Karpas-422 (cell line): Measurements from ENCODE around the gene KATNAL1. TPM values are rescaled to one million over a fixed set of nuclear protein-coding genes. Genes with fewer than 3 reads are reported as not detected.

ENCODE experiments used
- DNase-seq: peaks from one replicate; pipeline ENCODE4 v3.0.0-alpha.2; 2015
- H2AFZ ChIP-seq: fragments of 200-600 bp; sonication (generic); 2 replicates; pipeline ENCODE4 v1.6.1; 2014; ENCODE audit warnings: antibody characterized with exemption, low read length, mixed read lengths
- H3K27ac ChIP-seq: fragments of 200-600 bp; sonication (generic); 2 replicates; pipeline ENCODE4 v1.5.1; 2014; ENCODE audit warnings: mild to moderate bottlenecking, low read length, moderate library complexity
- H3K27me3 ChIP-seq: fragments of 200-600 bp; sonication (generic); 2 replicates; pipeline ENCODE4 v1.6.1; 2014; ENCODE audit warnings: low read length, mixed read lengths
- H3K36me3 ChIP-seq: fragments of 200-600 bp; sonication (generic); 2 replicates; pipeline ENCODE4 v1.6.1; 2014; ENCODE audit warnings: low read length, mixed read lengths; ENCODE audit not compliant: insufficient read depth
- H3K4me1 ChIP-seq: fragments of 200-600 bp; sonication (generic); 2 replicates; pipeline ENCODE4 v1.6.1; 2014; ENCODE audit warnings: mild to moderate bottlenecking, low read length, mixed read lengths
- H3K4me2 ChIP-seq: fragments of 200-600 bp; sonication (generic); 2 replicates; pipeline ENCODE4 v1.6.1; 2014; ENCODE audit warnings: low read length, low read depth, mild to moderate bottlenecking; ENCODE audit not compliant: poor library complexity, severe bottlenecking
- H3K4me3 ChIP-seq: fragments of 200-600 bp; sonication (generic); 2 replicates; pipeline ENCODE4 v1.5.1; 2014; ENCODE audit warnings: mild to moderate bottlenecking, antibody characterized with exemption, low read length, mixed read lengths
- H3K79me2 ChIP-seq: fragments of 200-600 bp; sonication (generic); 2 replicates; pipeline ENCODE4 v1.6.1; 2014; ENCODE audit warnings: mild to moderate bottlenecking, low read length, mixed read lengths
- H3K9ac ChIP-seq: fragments of 200-600 bp; sonication (generic); 2 replicates; pipeline ENCODE4 v1.6.0; 2014; ENCODE audit warnings: low read length
- H3K9me2 ChIP-seq: fragments of 200-600 bp; sonication (generic), shearing (Covaris generic); replicated peaks from 2 replicates; pipeline ENCODE4 v1.6.0; 2014; ENCODE audit warnings: mild to moderate bottlenecking, low read length, moderate library complexity; ENCODE audit not compliant: insufficient read depth
- H3K9me3 ChIP-seq: fragments of 300-700, 200-600 bp; sonication (generic); 2 replicates; pipeline ENCODE4 v1.6.1; 2014; ENCODE audit warnings: low read length, mixed read lengths
- H4K20me1 ChIP-seq: fragments of 200-600 bp; sonication (generic); 2 replicates; pipeline ENCODE4 v1.6.1; 2014; ENCODE audit warnings: mild to moderate bottlenecking, antibody characterized with exemption, low read length, low read depth; ENCODE audit not compliant: insufficient read depth
- total RNA-seq: library from RNA; depleted of rRNA; stranded (reverse); fragments of >200 nt; shearing (Covaris generic); gene quantifications from 2 replicates; pipeline ENCODE4 v1.2.3, GENCODE V29; 2014; ENCODE audit warnings: low replicate concordance

The KATNAL1 gene
- total RNA-seq, 1 experiment from 2014 or later: 35.6 TPM

DNA sequence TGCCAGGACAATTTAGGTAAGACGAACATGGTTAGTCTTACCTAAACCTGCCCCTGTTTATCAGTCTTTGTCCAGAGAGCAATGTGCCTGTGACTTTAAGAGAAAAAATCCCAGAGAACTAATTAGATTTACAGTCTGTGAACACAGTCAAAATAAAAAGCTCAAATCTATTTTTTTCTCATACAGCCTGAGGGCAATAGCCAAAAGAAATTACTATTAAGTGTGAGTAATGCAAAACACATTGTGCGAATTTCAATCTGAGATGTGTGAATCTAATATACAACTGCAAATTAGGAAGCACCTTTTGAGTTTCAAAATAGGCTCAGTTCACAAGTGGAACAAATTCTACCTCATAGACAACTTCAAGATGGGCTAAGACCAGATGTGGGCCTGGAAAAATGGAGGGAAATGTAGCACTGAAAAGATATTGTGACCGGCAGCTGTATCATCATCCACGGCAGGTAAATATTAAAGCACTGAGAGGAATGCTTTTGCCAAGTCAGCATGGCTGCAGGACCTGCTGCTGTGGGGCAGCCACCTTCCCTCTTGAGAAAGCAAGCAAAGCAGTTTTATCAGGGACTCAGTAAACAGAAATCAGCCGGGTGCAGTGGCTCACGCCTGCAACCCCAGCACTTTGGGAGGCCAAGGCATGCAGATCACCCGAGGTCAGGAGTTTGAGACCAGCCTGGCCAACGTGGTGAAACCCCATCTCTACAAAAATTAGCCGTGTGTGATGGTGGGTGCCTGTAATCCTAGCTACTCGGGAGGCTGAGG is 114.8 kb downstream of the KATNAL1 start:
- DNase-seq: no peak
- Histone ChIP-seq H3K4me3 (no peak overlapping the region), H3K36me3 (no peaks in the 10 kb centered on the region), H4K20me1 (no peaks in the 10 kb centered on the region), H3K9ac (peak overlapping the region; percentile 29; the same call in 1 of the 2 replicates), H2AFZ (no peak overlapping the region), H3K27me3 (no peaks in the 10 kb centered on the region), H3K4me1 (peaks cover 46% of the 10 kb centered on the region), H3K9me2 (no peaks in the 10 kb centered on the region), H3K9me3 (no peaks in the 10 kb centered on the region), H3K27ac (peak overlapping the region; percentile 23; the same call in 1 of the 2 replicates), H3K4me2 (peak overlapping the region; percentile 52), H3K79me2 (no peaks in the 10 kb centered on the region)

DNA sequence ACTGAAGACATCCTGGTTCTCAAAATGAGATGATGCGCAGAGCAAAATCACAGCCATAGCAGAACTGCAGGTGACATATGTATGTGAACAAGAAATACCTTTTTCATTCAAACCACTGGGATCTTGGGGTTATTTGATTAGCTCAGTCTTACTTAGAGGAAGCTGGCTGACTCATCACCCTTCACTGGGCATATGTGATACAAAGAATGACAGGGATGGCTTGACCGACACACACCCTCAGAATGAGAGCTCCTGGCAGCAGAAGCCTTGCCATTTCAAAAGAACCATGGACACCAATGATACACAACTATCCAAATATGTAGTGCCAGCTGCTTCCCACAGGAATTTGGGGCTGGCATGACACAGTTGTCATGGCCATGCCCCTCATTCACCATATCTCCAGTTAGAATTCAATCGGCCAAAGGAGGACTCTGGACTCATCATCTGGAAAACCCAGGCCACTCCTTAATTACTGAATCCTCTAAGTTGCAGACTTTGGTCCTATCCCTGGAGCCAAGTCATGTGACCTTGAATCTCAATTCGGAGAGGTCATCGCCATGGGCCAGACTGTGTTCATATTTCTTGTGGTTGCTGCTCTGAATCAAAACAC is 115.8 kb downstream of the KATNAL1 start:
- Histone ChIP-seq H3K27me3 (no peaks in the 10 kb centered on the region), H2AFZ (no peak overlapping the region), H3K9ac (no peak overlapping the region)

DNA sequence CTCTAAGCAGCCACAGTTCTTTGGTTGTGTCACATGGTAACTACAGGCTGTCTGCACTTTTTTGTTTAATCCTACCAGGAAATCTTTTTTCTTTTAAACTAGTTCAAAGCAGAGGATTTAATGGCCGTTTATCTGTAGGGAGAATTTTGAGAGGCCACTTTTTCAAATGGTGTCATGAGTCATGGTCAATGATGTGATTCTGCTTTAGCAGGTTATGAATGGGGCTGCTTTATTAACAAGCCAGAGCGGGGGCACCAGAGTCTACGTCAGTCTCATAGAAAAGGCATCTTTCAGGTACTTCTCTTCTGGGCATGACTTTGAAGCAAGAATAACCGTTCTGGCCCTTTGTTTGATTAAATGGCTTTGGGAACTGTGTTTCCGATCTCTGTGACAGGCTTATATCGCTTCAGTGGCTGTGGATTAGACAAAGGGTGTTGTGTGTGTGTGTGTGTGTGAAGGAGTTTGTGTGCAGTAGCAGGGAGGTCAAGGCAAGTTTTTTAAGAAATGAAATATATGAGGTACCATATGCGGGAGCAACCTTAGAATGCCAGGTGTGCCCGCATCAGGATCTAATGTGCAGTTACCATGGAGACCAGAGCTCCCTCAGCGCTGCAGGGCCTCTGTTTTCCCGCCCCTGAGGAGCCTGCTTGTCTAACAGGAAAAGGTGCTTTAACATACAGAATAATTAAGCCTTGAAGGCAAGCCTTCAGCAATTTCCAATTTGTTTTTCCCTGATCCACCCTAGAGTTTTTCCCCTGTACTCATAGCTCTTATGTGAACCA is 120.5 kb downstream of the KATNAL1 start:
- no peaks in the 10 kb centered on the region for H3K4me1 ChIP-seq
- H3K4me2 ChIP-seq: no peak overlapping the region
- H3K9me2 ChIP-seq: no peaks in the 10 kb centered on the region
- no peak overlapping the region for H2AFZ ChIP-seq
- no peak overlapping the region for H3K4me3 ChIP-seq
- no peaks in the 10 kb centered on the region for H3K9me3 ChIP-seq
- H3K36me3 ChIP-seq: no peaks in the 10 kb centered on the region
- no peaks in the 10 kb centered on the region for H3K27me3 ChIP-seq
- no peak for DNase-seq
- H3K79me2 ChIP-seq: no peaks in the 10 kb centered on the region
- no peak overlapping the region for H3K27ac ChIP-seq
- no peak overlapping the region for H3K9ac ChIP-seq
- no peaks in the 10 kb centered on the region for H4K20me1 ChIP-seq

More for the DNA sequence above, 115.8 kb downstream of the KATNAL1 start:
- H3K4me1 ChIP-seq: peaks cover 44% of the 10 kb centered on the region
- H3K4me3 ChIP-seq: no peak overlapping the region
- H3K4me2 ChIP-seq: no peak overlapping the region
- no peaks in the 10 kb centered on the region for H3K36me3 ChIP-seq
- no peak for DNase-seq
- H3K9me3 ChIP-seq: no peaks in the 10 kb centered on the region
- H3K9me2 ChIP-seq: no peaks in the 10 kb centered on the region
- no peaks in the 10 kb centered on the region for H3K79me2 ChIP-seq
- H3K27ac ChIP-seq: no peak overlapping the region
- no peaks in the 10 kb centered on the region for H4K20me1 ChIP-seq

DNA sequence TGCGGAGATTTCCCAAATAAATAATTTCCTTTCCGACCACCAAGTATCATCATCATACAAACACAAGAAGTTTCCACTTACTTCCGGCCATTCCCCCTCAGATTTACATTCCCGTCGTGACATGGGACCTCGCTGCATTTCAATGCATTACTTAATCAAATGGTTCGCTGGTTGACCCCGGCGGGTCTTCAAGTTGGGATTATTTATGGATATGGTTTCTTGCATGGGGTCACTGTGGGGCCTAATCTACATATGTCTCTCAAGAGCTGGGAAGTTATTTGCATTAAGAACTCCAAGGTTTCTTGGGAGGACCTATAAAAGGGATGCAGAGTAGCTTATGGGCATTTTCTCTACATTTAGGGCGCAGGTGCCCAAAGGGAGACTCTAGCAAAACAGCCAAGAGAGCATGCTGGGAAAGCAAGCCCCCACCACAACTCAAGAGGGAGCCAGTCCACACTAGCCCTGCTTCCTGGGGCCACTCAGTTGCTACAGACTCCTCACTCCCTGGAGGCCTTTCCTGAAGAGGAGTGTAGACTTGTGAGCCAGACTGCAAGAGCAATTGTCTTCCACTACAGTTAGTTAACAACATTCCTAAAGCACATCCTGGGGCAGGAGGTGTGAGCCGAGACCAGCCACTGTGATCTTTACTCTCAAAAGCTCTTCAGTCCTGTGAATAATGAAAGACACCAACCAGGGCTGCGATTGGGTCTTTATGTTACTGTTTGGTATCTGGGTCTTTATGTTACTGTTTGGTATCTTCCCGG is 125.3 kb downstream of the KATNAL1 start:
- Histone ChIP-seq H3K27ac (no peak overlapping the region), H3K79me2 (no peaks in the 10 kb centered on the region), H3K27me3 (no peaks in the 10 kb centered on the region), H3K9me3 (no peaks in the 10 kb centered on the region), H3K4me1 (no peaks in the 10 kb centered on the region), H4K20me1 (no peaks in the 10 kb centered on the region), H3K9me2 (no peaks in the 10 kb centered on the region), H2AFZ (no peak overlapping the region), H3K4me3 (no peak overlapping the region), H3K9ac (no peak overlapping the region), H3K4me2 (no peak overlapping the region), H3K36me3 (no peaks in the 10 kb centered on the region)
- DNase-seq: no peak

DNA sequence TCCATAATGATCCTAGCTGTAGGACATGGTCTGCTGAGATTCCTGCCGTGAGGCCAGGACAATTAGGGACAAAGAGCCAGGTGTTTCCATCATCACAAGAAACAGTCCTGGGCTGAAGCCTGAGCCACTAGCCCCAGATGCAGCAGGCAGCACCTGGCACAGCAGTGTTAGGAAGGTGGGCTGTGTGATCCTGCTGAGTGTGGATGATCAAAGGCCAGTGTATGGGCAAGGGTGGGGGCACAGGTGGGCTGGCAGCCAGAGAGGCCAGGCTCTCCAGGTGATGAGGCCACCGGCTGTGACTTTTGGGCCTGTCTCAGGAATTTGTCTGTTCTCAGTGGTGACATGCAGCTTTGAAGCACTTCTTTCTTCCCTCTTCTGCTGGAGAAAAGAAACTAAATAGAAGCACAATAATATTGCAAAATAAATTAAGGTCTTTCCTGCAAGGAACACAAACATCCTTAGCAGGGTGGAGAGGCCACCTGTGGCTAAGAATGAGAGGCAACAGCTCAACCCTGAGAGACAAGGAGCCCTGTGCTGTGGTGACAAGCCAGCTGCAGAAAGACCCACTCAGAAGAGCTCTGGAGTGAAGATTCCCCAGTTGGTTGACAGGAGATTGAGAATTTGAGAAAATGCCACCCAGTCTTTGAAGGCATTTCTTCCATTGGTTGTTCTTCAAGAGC is 127.6 kb downstream of the KATNAL1 start:
- peaks cover 8% of the 10 kb centered on the region for H3K4me1 ChIP-seq
- no peaks in the 10 kb centered on the region for H3K27me3 ChIP-seq
- H3K9me2 ChIP-seq: no peaks in the 10 kb centered on the region
- H3K9me3 ChIP-seq: no peaks in the 10 kb centered on the region
- no peaks in the 10 kb centered on the region for H4K20me1 ChIP-seq
- no peaks in the 10 kb centered on the region for H3K79me2 ChIP-seq
- H3K36me3 ChIP-seq: no peaks in the 10 kb centered on the region
- no peak for DNase-seq
- H3K4me3 ChIP-seq: no peak overlapping the region
- no peak overlapping the region for H3K9ac ChIP-seq
- H3K4me2 ChIP-seq: no peak overlapping the region
- H3K27ac ChIP-seq: no peak overlapping the region
- H2AFZ ChIP-seq: no peak overlapping the region

DNA sequence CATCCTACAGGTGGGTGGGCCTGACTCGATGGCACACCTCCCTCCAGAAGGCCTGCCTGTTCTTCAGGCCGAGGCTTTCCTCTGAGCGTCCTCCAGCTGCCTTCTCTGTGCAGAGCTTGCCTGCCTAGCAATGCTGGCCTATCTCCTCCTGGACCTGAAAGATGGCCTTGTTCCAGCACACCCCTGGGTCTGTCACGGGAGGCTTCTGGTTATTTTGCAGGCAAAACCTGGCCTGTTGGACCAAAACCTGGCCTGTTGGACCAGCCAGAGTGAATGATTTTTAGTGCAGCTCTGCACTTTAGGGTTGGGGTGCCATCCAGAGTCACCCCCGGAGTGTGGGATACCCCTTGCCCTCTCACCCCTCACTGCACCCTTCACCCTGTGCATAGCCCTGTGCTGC is 128.4 kb downstream of the KATNAL1 start:
- Histone ChIP-seq H3K9me2 (no peaks in the 10 kb centered on the region), H3K4me1 (peaks cover 8% of the 10 kb centered on the region), H3K4me2 (no peak overlapping the region), H3K9me3 (no peaks in the 10 kb centered on the region), H4K20me1 (no peaks in the 10 kb centered on the region), H3K79me2 (no peaks in the 10 kb centered on the region), H3K4me3 (no peak overlapping the region), H3K27me3 (no peaks in the 10 kb centered on the region), H3K36me3 (no peaks in the 10 kb centered on the region), H3K27ac (no peak overlapping the region), H3K9ac (no peak overlapping the region), H2AFZ (no peak overlapping the region)
- DNase-seq: no peak

DNA sequence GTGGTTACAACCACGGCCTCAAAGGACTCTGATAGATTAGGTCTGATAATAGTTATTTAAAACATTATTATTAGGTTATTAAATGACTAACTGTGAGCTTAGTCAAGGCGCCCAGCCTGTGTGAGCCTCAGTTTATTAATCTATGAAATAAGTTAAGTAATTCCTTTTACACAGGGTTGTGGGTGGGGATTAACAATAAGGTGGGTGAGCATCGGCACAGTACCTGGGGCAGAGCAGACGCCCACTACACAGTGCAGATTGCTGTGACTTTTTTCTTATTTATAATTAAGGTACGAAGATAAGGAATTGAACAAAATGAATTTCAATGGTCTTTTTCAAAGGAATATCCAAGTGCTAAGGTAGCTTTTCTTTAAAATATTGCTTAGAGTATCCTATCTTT is 132.2 kb downstream of the KATNAL1 start:
- Histone ChIP-seq H3K9me3 (no peaks in the 10 kb centered on the region), H4K20me1 (no peaks in the 10 kb centered on the region)

More for the DNA sequence above, 132.2 kb downstream of the KATNAL1 start:
- H3K9me2 ChIP-seq: no peaks in the 10 kb centered on the region
- no peaks in the 10 kb centered on the region for H3K27me3 ChIP-seq
- H3K36me3 ChIP-seq: no peaks in the 10 kb centered on the region
- H3K79me2 ChIP-seq: no peaks in the 10 kb centered on the region
- H3K4me1 ChIP-seq: peaks cover 8% of the 10 kb centered on the region
- H3K4me3 ChIP-seq: no peak overlapping the region
- no peak overlapping the region for H2AFZ ChIP-seq
- no peak overlapping the region for H3K27ac ChIP-seq
- no peak overlapping the region for H3K9ac ChIP-seq
- no peak for DNase-seq
- no peak overlapping the region for H3K4me2 ChIP-seq
